ENCODE data around the gene SEC24B.

The SEC24B gene

GRCh38 chr4:109451544-109452273 is 18.1 kb downstream of the SEC24B start:
- no peak for TF ChIP-seq CTCF (IDR thresholded peaks at IDR 0.05)

- no peak for TF ChIP-seq CTCF (IDR thresholded peaks at IDR 0.05)
These were observed 28.7 kb downstream of the SEC24B start for GRCh38 chr4:109462297-109462696.

GRCh38 chr4:109462802-109463201 is 29.2 kb downstream of the SEC24B start:
- no peak for TF ChIP-seq CTCF (IDR thresholded peaks at IDR 0.05)

- TF ChIP-seq CTCF (IDR thresholded peaks at IDR 0.05): no peak
These were observed 31.5 kb downstream of the SEC24B start for GRCh38 chr4:109465069-109465468.

GRCh38 chr4:109469915-109470314 is 36.3 kb downstream of the SEC24B start:
- TF ChIP-seq CTCF (IDR thresholded peaks at IDR 0.05): no peak

GRCh38 chr4:109472343-109472761 is 38.7 kb downstream of the SEC24B start:
- TF ChIP-seq CTCF (IDR thresholded peaks at IDR 0.05): no peak

- no peak for TF ChIP-seq CTCF (IDR thresholded peaks at IDR 0.05)
These were observed 40.2 kb downstream of the SEC24B start for GRCh38 chr4:109473824-109474223.

GRCh38 chr4:109486007-109486406 is 52.4 kb downstream of the SEC24B start:
- no peak for TF ChIP-seq CTCF (IDR thresholded peaks at IDR 0.05)
